GM23338 (cell line): ENCODE measurements around the gene ZACN. TPM values are rescaled to one million over a fixed set of nuclear protein-coding genes. Genes with fewer than 3 reads are reported as not detected.

Source experiments
- ATAC-seq: fragments of 200-7000 bp; cut with Tn5 transposase; 3 replicates; pipeline ENCODE4 v1.9.1; 2020
- DNase-seq: peaks from one replicate; pipeline ENCODE4 v3.0.0-alpha.2; 2015; ENCODE audit warnings: low spot score
- H2AFZ ChIP-seq: fragments of 200-600 bp; sonication (generic); 2 replicates; pipeline ENCODE4 v1.8.0; 2016; ENCODE audit warnings: antibody characterized with exemption, mild to moderate bottlenecking, moderate library complexity
- H3F3A ChIP-seq: fragments of 200-600 bp; sonication (generic); replicated peaks from 2 replicates; pipeline ENCODE4 v1.8.0; 2017; ENCODE audit warnings: antibody characterized with exemption, mixed run types, low read depth
- H3K27ac ChIP-seq: fragments of 200-600 bp; sonication (generic); 2 replicates; pipeline ENCODE4 v1.6.1; 2016; ENCODE audit warnings: low read depth
- H3K27me3 ChIP-seq: fragments of 200-600 bp; sonication (generic); 2 replicates; pipeline ENCODE4 v1.8.0; 2016; ENCODE audit warnings: mild to moderate bottlenecking, mixed run types, moderate library complexity; ENCODE audit not compliant: insufficient read depth
- H3K36me3 ChIP-seq: fragments of 200-600 bp; sonication (generic); 2 replicates; pipeline ENCODE4 v1.8.0; 2016; ENCODE audit warnings: mild to moderate bottlenecking; ENCODE audit not compliant: insufficient read depth
- H3K4me1 ChIP-seq: fragments of 200-600 bp; sonication (generic); 2 replicates; pipeline ENCODE4 v1.8.0; 2016; ENCODE audit warnings: mild to moderate bottlenecking, moderate library complexity; ENCODE audit not compliant: insufficient read depth
- H3K4me2 ChIP-seq: fragments of 200-600 bp; sonication (generic); 2 replicates; pipeline ENCODE4 v1.7.1; 2017; ENCODE audit warnings: mixed run types
- H3K4me3 ChIP-seq: fragments of 200-600 bp; sonication (generic); 2 replicates; pipeline ENCODE4 v1.6.1; 2016; ENCODE audit warnings: mixed run types
- H3K79me2 ChIP-seq: fragments of 200-600 bp; sonication (generic); replicated peaks from 2 replicates; pipeline ENCODE4 v1.8.0; 2017; ENCODE audit warnings: mild to moderate bottlenecking; ENCODE audit not compliant: insufficient read depth
- H3K9me2 ChIP-seq: fragments of 200-600 bp; sonication (generic); 2 replicates; pipeline ENCODE4 v1.8.0; 2017; ENCODE audit not compliant: insufficient read depth
- H4K20me1 ChIP-seq: fragments of 200-600 bp; sonication (generic); replicated peaks from 2 replicates; pipeline ENCODE4 v1.8.0; 2017; ENCODE audit warnings: mild to moderate bottlenecking; ENCODE audit not compliant: insufficient read depth
- H3K27ac Mint-ChIP-seq: 2 replicates; pipeline ENCODE4 v1.8.0; 2020; ENCODE audit warnings: inconsistent platforms, mild to moderate bottlenecking, moderate library complexity, mixed read lengths
- H3K27me3 Mint-ChIP-seq: 3 replicates; pipeline ENCODE4 v1.8.0; 2022; ENCODE audit warnings: low read depth, mild to moderate bottlenecking, moderate library complexity, mixed read lengths, inconsistent platforms; ENCODE audit not compliant: insufficient read depth, poor library complexity
- H3K36me3 Mint-ChIP-seq: 3 replicates; pipeline ENCODE4 v1.8.0; 2021; ENCODE audit warnings: low read depth, mild to moderate bottlenecking, inconsistent platforms, moderate library complexity, mixed read lengths
- H3K4me1 Mint-ChIP-seq: 3 replicates; pipeline ENCODE4 v1.8.0; 2020; ENCODE audit warnings: mild to moderate bottlenecking, inconsistent platforms, mixed read lengths
- H3K4me3 Mint-ChIP-seq: 3 replicates; pipeline ENCODE4 v1.8.0; 2021; ENCODE audit warnings: moderate library complexity, mild to moderate bottlenecking, inconsistent platforms, mixed read lengths
- H3K9me3 Mint-ChIP-seq: 3 replicates; pipeline ENCODE4 v1.8.0; 2020; ENCODE audit warnings: moderate library complexity, mild to moderate bottlenecking, inconsistent platforms, mixed read lengths
- CREB1 ChIP-seq: fragments of 250-450 bp; sonication (Bioruptor Pico); IDR thresholded peaks from 2 replicates; pipeline ENCODE4 v1.5.0; 2020; ENCODE audit warnings: low read depth, mild to moderate bottlenecking, moderate library complexity
- EZH2 ChIP-seq: fragments of 200-600 bp; sonication (generic); IDR thresholded peaks from one replicate; pipeline ENCODE4 v1.8.0; 2017; ENCODE audit warnings: antibody characterized with exemption, mild to moderate bottlenecking, low read depth; ENCODE audit not compliant: unreplicated experiment
- EZH2phosphoT487 ChIP-seq: fragments of 200-600 bp; sonication (generic); IDR thresholded peaks from one replicate; pipeline ENCODE4 v1.8.1; 2018; ENCODE audit warnings: antibody characterized with exemption; ENCODE audit not compliant: unreplicated experiment
- JUNB ChIP-seq: IDR thresholded peaks from one replicate; pipeline ENCODE4 v1.6.1; 2016; ENCODE audit warnings: antibody characterized with exemption; ENCODE audit not compliant: unreplicated experiment
- NANOG ChIP-seq: IDR thresholded peaks from 2 replicates; pipeline ENCODE4 v1.6.1; 2016; ENCODE audit warnings: antibody characterized with exemption, borderline replicate concordance
- POLR2AphosphoS5 ChIP-seq: IDR thresholded peaks from 2 replicates; pipeline ENCODE4 v1.6.1; 2016; ENCODE audit warnings: antibody characterized with exemption, low read depth
- STAT1 ChIP-seq: IDR thresholded peaks from one replicate; pipeline ENCODE4 v1.6.1; 2016; ENCODE audit warnings: antibody characterized with exemption; ENCODE audit not compliant: unreplicated experiment
- ZNF114 ChIP-seq: fragments of 250-450 bp; sonication (Bioruptor Pico); IDR thresholded peaks from 2 replicates; pipeline ENCODE4 v1.5.0; 2020; ENCODE audit warnings: mild to moderate bottlenecking, moderate library complexity
- ZNF331 ChIP-seq: fragments of 250-450 bp; sonication (Bioruptor Pico); IDR thresholded peaks from 2 replicates; pipeline ENCODE4 v1.5.0; 2020; ENCODE audit warnings: low read depth, mild to moderate bottlenecking, moderate library complexity
- polyA plus RNA-seq: library from polyadenylated mRNA; unstranded; fragments of >200 nt; fragmentation: Nextera tagmentation; extraction: Ambion mirVana; gene quantifications from 2 replicates; pipeline ENCODE4 v1.2.1, GENCODE V29; 2016
- total RNA-seq: library from RNA; depleted of rRNA; stranded (reverse); fragments of >200 nt; shearing (Covaris generic); gene quantifications from 2 replicates; pipeline ENCODE4 v1.2.3, GENCODE V29; 2014
- TF ChIP-seq, protein P1 (sequence below): fragments of 250-450 bp; sonication (Bioruptor Pico); IDR thresholded peaks from 2 replicates; pipeline ENCODE4 v1.5.0; 2020; ENCODE audit warnings: mild to moderate bottlenecking, moderate library complexity
- TF ChIP-seq, protein P2 (sequence below), 2 experiments: fragments of 200-600 bp in 1 of 2; sonication (generic) in 1 of 2; conservative IDR thresholded peaks; 2 replicates each; pipeline versions ENCODE4 v1.5.1 to v1.6.1; 2016 to 2017; ENCODE audit warnings: antibody characterized with exemption in 2 of 2, low read depth in 2 of 2, mild to moderate bottlenecking in 2 of 2, moderate library complexity in 1 of 2
- TF ChIP-seq, protein P3 (sequence below): IDR thresholded peaks from one replicate; pipeline ENCODE4 v1.6.1; 2018; ENCODE audit warnings: antibody characterized with exemption; ENCODE audit not compliant: unreplicated experiment
- TF ChIP-seq, protein P4 (sequence below): IDR thresholded peaks from 2 replicates; pipeline ENCODE4 v1.6.1; 2016; ENCODE audit warnings: antibody characterized with exemption

ZACN gene
- total and polyA plus RNA-seq, 2 experiments from 2014 or later: 0.47 TPM; not detected in 1

DNA sequence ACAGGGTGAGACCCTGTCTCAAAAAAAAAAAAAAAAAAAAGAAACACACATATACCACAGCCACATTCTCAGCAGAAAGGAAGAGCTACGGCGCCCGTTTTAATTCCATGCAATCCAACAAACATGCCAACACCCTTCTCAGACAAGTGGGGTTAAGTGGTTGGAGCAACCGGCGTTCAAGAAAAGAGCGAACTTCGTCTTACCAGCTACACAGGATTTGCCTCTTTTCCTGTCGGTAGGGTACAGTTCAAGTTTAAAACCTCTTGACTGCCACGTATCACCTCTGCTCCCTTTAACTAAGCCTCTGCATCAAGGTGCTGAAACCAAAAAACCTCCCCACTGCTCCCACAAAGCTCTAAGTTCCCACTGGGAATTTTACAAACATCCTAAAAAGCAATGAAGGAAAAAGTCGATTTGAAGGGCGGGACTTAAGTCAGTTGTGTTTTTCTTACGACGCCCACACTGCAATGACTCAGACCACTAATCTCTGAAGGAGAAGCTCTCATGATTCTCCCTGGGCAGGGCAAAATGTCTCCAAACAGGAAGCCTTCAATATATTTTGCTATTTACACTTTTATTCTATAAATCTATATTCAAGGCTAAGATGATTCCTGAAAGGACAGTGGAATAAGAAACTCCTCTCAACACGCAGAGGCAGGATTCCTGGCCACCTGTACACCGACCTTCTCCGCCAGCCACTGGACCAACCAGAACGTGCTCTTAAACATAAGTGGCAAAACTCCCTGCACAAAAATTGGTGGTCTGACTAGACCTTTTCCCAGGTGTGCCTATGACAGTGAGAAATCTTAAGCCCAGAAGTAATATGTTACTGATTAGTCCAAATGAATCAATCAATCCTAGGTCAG, 25.5 kb upstream of the ZACN start:
- Mint-ChIP-seq H3K36me3 (peaks cover 64% of the 10 kb centered on the region), H3K4me3 (no peak overlapping the region), H3K4me1 (peaks cover 5% of the 10 kb centered on the region; the same call in 2 of the 3 replicates), H3K27me3 (peaks cover 1% of the 10 kb centered on the region), H3K9me3 (no peaks in the 10 kb centered on the region), H3K27ac (no peak overlapping the region)
- Histone ChIP-seq H3K4me1 (peaks cover 9% of the 10 kb centered on the region; the same call in 1 of the 2 replicates), H3K27ac (0 out of 2 replicates have a peak overlapping the region, but pooled peaks have one; percentile 59), H3K4me3 (no peak overlapping the region), H3K9me2 (no peaks in the 10 kb centered on the region), H3K27me3 (no peaks in the 10 kb centered on the region), H3K4me2 (no peak overlapping the region), H3K36me3 (peaks cover 44% of the 10 kb centered on the region), H4K20me1 (peaks cover 18% of the 10 kb centered on the region), H2AFZ (no peak overlapping the region), H3K79me2 (peaks cover 14% of the 10 kb centered on the region; the same call in 1 of the 2 replicates), H3F3A (peaks cover 15% of the 10 kb centered on the region; the same call in 1 of the 2 replicates)
- TF ChIP-seq, protein P1, sequence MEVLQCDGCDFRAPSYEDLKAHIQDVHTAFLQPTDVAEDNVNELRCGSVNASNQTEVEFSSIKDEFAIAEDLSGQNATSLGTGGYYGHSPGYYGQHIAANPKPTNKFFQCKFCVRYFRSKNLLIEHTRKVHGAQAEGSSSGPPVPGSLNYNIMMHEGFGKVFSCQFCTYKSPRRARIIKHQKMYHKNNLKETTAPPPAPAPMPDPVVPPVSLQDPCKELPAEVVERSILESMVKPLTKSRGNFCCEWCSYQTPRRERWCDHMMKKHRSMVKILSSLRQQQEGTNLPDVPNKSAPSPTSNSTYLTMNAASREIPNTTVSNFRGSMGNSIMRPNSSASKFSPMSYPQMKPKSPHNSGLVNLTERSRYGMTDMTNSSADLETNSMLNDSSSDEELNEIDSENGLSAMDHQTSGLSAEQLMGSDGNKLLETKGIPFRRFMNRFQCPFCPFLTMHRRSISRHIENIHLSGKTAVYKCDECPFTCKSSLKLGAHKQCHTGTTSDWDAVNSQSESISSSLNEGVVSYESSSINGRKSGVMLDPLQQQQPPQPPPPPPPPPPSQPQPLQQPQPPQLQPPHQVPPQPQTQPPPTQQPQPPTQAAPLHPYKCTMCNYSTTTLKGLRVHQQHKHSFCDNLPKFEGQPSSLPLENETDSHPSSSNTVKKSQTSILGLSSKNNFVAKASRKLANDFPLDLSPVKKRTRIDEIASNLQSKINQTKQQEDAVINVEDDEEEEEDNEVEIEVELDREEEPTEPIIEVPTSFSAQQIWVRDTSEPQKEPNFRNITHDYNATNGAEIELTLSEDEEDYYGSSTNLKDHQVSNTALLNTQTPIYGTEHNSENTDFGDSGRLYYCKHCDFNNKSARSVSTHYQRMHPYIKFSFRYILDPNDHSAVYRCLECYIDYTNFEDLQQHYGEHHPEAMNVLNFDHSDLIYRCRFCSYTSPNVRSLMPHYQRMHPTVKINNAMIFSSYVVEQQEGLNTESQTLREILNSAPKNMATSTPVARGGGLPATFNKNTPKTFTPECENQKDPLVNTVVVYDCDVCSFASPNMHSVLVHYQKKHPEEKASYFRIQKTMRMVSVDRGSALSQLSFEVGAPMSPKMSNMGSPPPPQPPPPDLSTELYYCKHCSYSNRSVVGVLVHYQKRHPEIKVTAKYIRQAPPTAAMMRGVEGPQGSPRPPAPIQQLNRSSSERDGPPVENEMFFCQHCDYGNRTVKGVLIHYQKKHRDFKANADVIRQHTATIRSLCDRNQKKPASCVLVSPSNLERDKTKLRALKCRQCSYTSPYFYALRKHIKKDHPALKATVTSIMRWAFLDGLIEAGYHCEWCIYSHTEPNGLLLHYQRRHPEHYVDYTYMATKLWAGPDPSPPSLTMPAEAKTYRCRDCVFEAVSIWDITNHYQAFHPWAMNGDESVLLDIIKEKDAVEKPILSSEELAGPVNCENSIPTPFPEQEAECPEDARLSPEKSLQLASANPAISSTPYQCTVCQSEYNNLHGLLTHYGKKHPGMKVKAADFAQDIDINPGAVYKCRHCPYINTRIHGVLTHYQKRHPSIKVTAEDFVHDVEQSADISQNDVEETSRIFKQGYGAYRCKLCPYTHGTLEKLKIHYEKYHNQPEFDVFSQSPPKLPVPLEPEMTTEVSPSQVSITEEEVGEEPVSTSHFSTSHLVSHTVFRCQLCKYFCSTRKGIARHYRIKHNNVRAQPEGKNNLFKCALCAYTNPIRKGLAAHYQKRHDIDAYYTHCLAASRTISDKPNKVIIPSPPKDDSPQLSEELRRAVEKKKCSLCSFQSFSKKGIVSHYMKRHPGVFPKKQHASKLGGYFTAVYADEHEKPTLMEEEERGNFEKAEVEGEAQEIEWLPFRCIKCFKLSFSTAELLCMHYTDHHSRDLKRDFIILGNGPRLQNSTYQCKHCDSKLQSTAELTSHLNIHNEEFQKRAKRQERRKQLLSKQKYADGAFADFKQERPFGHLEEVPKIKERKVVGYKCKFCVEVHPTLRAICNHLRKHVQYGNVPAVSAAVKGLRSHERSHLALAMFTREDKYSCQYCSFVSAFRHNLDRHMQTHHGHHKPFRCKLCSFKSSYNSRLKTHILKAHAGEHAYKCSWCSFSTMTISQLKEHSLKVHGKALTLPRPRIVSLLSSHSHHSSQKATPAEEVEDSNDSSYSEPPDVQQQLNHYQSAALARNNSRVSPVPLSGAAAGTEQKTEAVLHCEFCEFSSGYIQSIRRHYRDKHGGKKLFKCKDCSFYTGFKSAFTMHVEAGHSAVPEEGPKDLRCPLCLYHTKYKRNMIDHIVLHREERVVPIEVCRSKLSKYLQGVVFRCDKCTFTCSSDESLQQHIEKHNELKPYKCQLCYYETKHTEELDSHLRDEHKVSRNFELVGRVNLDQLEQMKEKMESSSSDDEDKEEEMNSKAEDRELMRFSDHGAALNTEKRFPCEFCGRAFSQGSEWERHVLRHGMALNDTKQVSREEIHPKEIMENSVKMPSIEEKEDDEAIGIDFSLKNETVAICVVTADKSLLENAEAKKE: no peak
- no peak for TF ChIP-seq NANOG
- TF ChIP-seq, protein P2, sequence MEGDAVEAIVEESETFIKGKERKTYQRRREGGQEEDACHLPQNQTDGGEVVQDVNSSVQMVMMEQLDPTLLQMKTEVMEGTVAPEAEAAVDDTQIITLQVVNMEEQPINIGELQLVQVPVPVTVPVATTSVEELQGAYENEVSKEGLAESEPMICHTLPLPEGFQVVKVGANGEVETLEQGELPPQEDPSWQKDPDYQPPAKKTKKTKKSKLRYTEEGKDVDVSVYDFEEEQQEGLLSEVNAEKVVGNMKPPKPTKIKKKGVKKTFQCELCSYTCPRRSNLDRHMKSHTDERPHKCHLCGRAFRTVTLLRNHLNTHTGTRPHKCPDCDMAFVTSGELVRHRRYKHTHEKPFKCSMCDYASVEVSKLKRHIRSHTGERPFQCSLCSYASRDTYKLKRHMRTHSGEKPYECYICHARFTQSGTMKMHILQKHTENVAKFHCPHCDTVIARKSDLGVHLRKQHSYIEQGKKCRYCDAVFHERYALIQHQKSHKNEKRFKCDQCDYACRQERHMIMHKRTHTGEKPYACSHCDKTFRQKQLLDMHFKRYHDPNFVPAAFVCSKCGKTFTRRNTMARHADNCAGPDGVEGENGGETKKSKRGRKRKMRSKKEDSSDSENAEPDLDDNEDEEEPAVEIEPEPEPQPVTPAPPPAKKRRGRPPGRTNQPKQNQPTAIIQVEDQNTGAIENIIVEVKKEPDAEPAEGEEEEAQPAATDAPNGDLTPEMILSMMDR (conservative IDR thresholded peaks at IDR 0.05; ENCODE audit: low read depth in 2 of 2): no peak
- no peak for TF ChIP-seq JUNB
- no peak for TF ChIP-seq POLR2AphosphoS5
- TF ChIP-seq ZNF331 (CRISPR knock-in tag): no peak
- TF ChIP-seq, protein P3, sequence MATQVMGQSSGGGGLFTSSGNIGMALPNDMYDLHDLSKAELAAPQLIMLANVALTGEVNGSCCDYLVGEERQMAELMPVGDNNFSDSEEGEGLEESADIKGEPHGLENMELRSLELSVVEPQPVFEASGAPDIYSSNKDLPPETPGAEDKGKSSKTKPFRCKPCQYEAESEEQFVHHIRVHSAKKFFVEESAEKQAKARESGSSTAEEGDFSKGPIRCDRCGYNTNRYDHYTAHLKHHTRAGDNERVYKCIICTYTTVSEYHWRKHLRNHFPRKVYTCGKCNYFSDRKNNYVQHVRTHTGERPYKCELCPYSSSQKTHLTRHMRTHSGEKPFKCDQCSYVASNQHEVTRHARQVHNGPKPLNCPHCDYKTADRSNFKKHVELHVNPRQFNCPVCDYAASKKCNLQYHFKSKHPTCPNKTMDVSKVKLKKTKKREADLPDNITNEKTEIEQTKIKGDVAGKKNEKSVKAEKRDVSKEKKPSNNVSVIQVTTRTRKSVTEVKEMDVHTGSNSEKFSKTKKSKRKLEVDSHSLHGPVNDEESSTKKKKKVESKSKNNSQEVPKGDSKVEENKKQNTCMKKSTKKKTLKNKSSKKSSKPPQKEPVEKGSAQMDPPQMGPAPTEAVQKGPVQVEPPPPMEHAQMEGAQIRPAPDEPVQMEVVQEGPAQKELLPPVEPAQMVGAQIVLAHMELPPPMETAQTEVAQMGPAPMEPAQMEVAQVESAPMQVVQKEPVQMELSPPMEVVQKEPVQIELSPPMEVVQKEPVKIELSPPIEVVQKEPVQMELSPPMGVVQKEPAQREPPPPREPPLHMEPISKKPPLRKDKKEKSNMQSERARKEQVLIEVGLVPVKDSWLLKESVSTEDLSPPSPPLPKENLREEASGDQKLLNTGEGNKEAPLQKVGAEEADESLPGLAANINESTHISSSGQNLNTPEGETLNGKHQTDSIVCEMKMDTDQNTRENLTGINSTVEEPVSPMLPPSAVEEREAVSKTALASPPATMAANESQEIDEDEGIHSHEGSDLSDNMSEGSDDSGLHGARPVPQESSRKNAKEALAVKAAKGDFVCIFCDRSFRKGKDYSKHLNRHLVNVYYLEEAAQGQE: no peak
- no peak for TF ChIP-seq EZH2
- TF ChIP-seq, protein P4, sequence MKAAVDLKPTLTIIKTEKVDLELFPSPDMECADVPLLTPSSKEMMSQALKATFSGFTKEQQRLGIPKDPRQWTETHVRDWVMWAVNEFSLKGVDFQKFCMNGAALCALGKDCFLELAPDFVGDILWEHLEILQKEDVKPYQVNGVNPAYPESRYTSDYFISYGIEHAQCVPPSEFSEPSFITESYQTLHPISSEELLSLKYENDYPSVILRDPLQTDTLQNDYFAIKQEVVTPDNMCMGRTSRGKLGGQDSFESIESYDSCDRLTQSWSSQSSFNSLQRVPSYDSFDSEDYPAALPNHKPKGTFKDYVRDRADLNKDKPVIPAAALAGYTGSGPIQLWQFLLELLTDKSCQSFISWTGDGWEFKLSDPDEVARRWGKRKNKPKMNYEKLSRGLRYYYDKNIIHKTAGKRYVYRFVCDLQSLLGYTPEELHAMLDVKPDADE: no peak
- TF ChIP-seq ZNF114: no peak
- TF ChIP-seq EZH2phosphoT487: no peak
- no peak for TF ChIP-seq STAT1
- TF ChIP-seq CREB1 (CRISPR knock-in tag): no peak
- ATAC-seq: no peak
- no peak for DNase-seq
